H9 (cell line): ENCODE results near the gene NFS1. TPM values are rescaled to one million over a fixed set of nuclear protein-coding genes. Genes with fewer than 3 reads are reported as not detected.

Source experiments
- DNase-seq: peaks from one replicate; pipeline ENCODE4 v3.0.0-alpha.2; 2017
- H2AFZ ChIP-seq: one replicate; pipeline ENCODE4 v1.6.1; 2013; ENCODE audit warnings: mild to moderate bottlenecking, low read length, control low read depth, moderate library complexity
- H2AK5ac ChIP-seq: 2 replicates; pipeline ENCODE4 v1.6.1; 2013; ENCODE audit warnings: low read length, control low read depth, mixed read lengths; ENCODE audit not compliant: insufficient read length
- H2BK120ac ChIP-seq: one replicate; pipeline ENCODE4 v1.6.1; 2013; ENCODE audit warnings: low read depth, mild to moderate bottlenecking, low read length, control low read depth, inconsistent platforms; ENCODE audit not compliant: poor library complexity, severe bottlenecking
- H2BK12ac ChIP-seq: 2 replicates; pipeline ENCODE4 v1.6.1; 2013; ENCODE audit warnings: low read length, control low read depth, mixed read lengths, low read depth; ENCODE audit not compliant: insufficient read length
- H2BK15ac ChIP-seq: 2 replicates; pipeline ENCODE4 v1.6.1; 2013; ENCODE audit warnings: low read depth, low read length, control low read depth
- H2BK20ac ChIP-seq: one replicate; pipeline ENCODE4 v1.6.1; 2013; ENCODE audit warnings: low read depth, mild to moderate bottlenecking, low read length, control low read depth, inconsistent platforms; ENCODE audit not compliant: poor library complexity, severe bottlenecking
- H2BK5ac ChIP-seq: 2 replicates; pipeline ENCODE4 v1.6.1; 2013; ENCODE audit warnings: low read length, control low read depth, mixed read lengths; ENCODE audit not compliant: insufficient read length
- H3K14ac ChIP-seq: 2 replicates; pipeline ENCODE4 v1.6.1; 2013; ENCODE audit warnings: low read length, control low read depth; ENCODE audit not compliant: insufficient read depth
- H3K18ac ChIP-seq: 2 replicates; pipeline ENCODE4 v1.6.1; 2013; ENCODE audit warnings: low read depth, mild to moderate bottlenecking, mixed read lengths, low read length, control low read depth; ENCODE audit not compliant: insufficient read length
- H3K23ac ChIP-seq: 2 replicates; pipeline ENCODE4 v1.6.1; 2013; ENCODE audit warnings: low read length, control low read depth, mixed read lengths, low read depth; ENCODE audit not compliant: insufficient read length
- H3K23me2 ChIP-seq: 2 replicates; pipeline ENCODE4 v1.6.1; 2013; ENCODE audit warnings: low read depth, mild to moderate bottlenecking, mixed read lengths, low read length, control low read depth; ENCODE audit not compliant: insufficient read length, poor library complexity, severe bottlenecking
- H3K27ac ChIP-seq: 2 replicates; pipeline ENCODE4 v1.5.1; 2013; ENCODE audit warnings: low read length, control low read depth, mixed read lengths, low read depth; ENCODE audit not compliant: insufficient read length
- H3K27me3 ChIP-seq: 2 replicates; pipeline ENCODE4 v1.6.1; 2013; ENCODE audit warnings: low read length, control low read depth, inconsistent platforms; ENCODE audit not compliant: insufficient read depth
- H3K4ac ChIP-seq: 2 replicates; pipeline ENCODE4 v1.6.1; 2013; ENCODE audit warnings: low read depth, mild to moderate bottlenecking, control low read depth, inconsistent platforms, low read length, moderate library complexity
- H3K4me1 ChIP-seq: 2 replicates; pipeline ENCODE4 v1.6.1; 2013; ENCODE audit warnings: low read length, control low read depth, inconsistent platforms; ENCODE audit not compliant: insufficient read depth
- H3K4me2 ChIP-seq: 2 replicates; pipeline ENCODE4 v1.6.1; 2013; ENCODE audit warnings: low read length, control low read depth, mixed read lengths; ENCODE audit not compliant: insufficient read length, insufficient read depth
- H3K56ac ChIP-seq: 2 replicates; pipeline ENCODE4 v1.6.1; 2013; ENCODE audit warnings: low read depth, mild to moderate bottlenecking, mixed read lengths, low read length, control low read depth; ENCODE audit not compliant: insufficient read length
- H3K79me1 ChIP-seq: 2 replicates; pipeline ENCODE4 v1.6.1; 2013; ENCODE audit warnings: low read depth, mild to moderate bottlenecking, moderate library complexity, low read length, control low read depth, inconsistent platforms; ENCODE audit not compliant: insufficient read depth, poor library complexity, severe bottlenecking
- H3K79me2 ChIP-seq: 2 replicates; pipeline ENCODE4 v1.6.1; 2013; ENCODE audit warnings: low read length, control low read depth, inconsistent platforms; ENCODE audit not compliant: insufficient read depth
- H3K9ac ChIP-seq: 2 replicates; pipeline ENCODE4 v1.6.1; 2013; ENCODE audit warnings: low read length, control low read depth, mixed read lengths; ENCODE audit not compliant: insufficient read length; ENCODE audit errors: extremely low read depth
- H3K9me3 ChIP-seq: one replicate; pipeline ENCODE4 v1.6.1; 2013; ENCODE audit warnings: low read depth, low read length, inconsistent platforms; ENCODE audit not compliant: control insufficient read depth
- H3T11ph ChIP-seq: one replicate; pipeline ENCODE4 v1.6.1; 2013; ENCODE audit warnings: mild to moderate bottlenecking, low read length, control low read depth, inconsistent platforms
- H4K20me1 ChIP-seq: one replicate; pipeline ENCODE4 v1.6.1; 2013; ENCODE audit not compliant: control insufficient read depth, insufficient read length, insufficient read depth
- H4K5ac ChIP-seq: 2 replicates; pipeline ENCODE4 v1.6.1; 2013; ENCODE audit warnings: low read depth, mild to moderate bottlenecking, mixed read lengths, low read length, control low read depth; ENCODE audit not compliant: insufficient read length
- H4K8ac ChIP-seq: replicated peaks from 2 replicates; pipeline ENCODE4 v1.6.1; 2013; ENCODE audit warnings: low read length, control low read depth, mixed read lengths, low read depth; ENCODE audit not compliant: insufficient read length
- H4K91ac ChIP-seq: 2 replicates; pipeline ENCODE4 v1.6.1; 2013; ENCODE audit warnings: low read depth, mild to moderate bottlenecking, moderate library complexity, mixed read lengths, low read length, control low read depth; ENCODE audit not compliant: insufficient read length
- H3K27ac Mint-ChIP-seq, 3 experiments: 2 replicates in 2 of 3; 3 replicates in 1 of 3; pipeline ENCODE4 v1.8.0; 2020 to 2021; ENCODE audit warnings: mixed read lengths in 3 of 3, mild to moderate bottlenecking in 1 of 3, moderate library complexity in 1 of 3
- H3K27me3 Mint-ChIP-seq: 2 replicates; pipeline ENCODE4 v1.8.0; 2021; ENCODE audit warnings: low read depth, mild to moderate bottlenecking, moderate library complexity, mixed read lengths
- H3K36me3 Mint-ChIP-seq, 3 experiments: 2 replicates in 2 of 3; 3 replicates in 1 of 3; pipeline ENCODE4 v1.8.0; 2020 to 2021; ENCODE audit warnings: low read depth in 3 of 3, mixed read lengths in 3 of 3; ENCODE audit not compliant: insufficient read depth in 1 of 3
- H3K4me1 Mint-ChIP-seq, 2 experiments: 2 replicates each; pipeline ENCODE4 v1.8.0; 2020; ENCODE audit warnings: mixed read lengths in 2 of 2
- H3K4me3 Mint-ChIP-seq, 2 experiments: 2 replicates in 1 of 2; 3 replicates in 1 of 2; pipeline ENCODE4 v1.8.0; 2020 to 2021; ENCODE audit warnings: mild to moderate bottlenecking in 2 of 2, mixed read lengths in 2 of 2, moderate library complexity in 1 of 2
- H3K9me3 Mint-ChIP-seq, 2 experiments: 2 replicates in 1 of 2; 3 replicates in 1 of 2; pipeline ENCODE4 v1.8.0; 2020; ENCODE audit warnings: mild to moderate bottlenecking in 2 of 2, mixed read lengths in 2 of 2, moderate library complexity in 1 of 2
- WGBS: extraction: QIAGEN DNeasy Blood & Tissue Kit; methylation state at CpG from one replicate; pipeline ENCODE4 v1.1.7; 2013; ENCODE audit warnings: missing lambda C conversion rate, low lambda C conversion rate, mixed read lengths; ENCODE audit not compliant: insufficient read length; ENCODE audit errors: extremely low coverage; 5-methylcytosine and 5-hydroxymethylcytosine counted together
- total RNA-seq: library from RNA; stranded (reverse); gene quantifications from 2 replicates; pipeline ENCODE4 v1.2.1, GENCODE V29; 2021
- TF ChIP-seq, protein P1 (sequence below): fragments of 200-600 bp; sonication (generic); conservative IDR thresholded peaks from 3 replicates; pipeline ENCODE4 v1.8.0; 2021; ENCODE audit warnings: antibody characterized with exemption, mild to moderate bottlenecking

Gene NFS1
- total RNA-seq, 1 experiment from 2014 or later, result 26.6 TPM

DNA sequence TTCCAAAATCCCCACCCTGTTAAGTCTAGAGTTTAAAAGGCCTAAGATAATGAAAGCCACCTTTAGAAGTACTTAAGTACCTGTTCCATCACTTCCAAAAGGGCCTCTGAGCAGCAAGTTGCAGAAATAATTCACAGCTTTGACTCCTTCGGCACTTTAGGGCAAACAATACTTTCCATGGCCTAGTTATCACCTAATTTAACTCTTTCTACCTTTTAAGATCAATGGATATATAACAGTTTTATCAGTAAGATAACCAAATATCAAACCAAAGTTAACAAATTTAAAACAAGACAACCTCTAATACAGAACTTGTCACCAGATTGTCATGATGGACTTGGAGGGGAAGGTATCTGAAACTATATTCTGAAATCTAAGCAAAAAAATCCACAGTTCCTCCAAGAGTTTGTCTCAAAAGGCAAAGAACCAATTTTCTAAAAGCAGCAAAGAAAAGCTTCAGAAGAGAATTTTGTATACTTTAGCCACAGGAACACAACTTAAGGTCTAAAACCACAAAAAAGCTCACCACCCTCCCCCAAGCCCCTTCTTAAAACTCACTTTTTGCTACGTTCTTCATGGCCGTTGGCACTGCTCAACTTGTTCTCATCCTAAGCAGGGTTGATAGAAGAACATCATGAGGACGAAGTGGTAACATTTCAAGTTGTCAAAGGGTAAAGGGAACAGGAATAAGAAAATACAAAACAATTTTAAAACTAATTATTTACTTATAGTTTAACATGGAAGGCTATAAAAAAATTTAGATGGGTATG, 39.4 kb upstream of the NFS1 start:
- Histone ChIP-seq H4K91ac (no peak overlapping the region), H2BK15ac (no peak overlapping the region), H3K23ac (no peak overlapping the region), H3K79me1 (peaks cover 5% of the 10 kb centered on the region), H3K79me2 (peaks cover 41% of the 10 kb centered on the region), H2AK5ac (no peak overlapping the region), H3K23me2 (peaks cover 4% of the 10 kb centered on the region), H4K20me1 (no peaks in the 10 kb centered on the region), H2BK20ac (no peak overlapping the region), H3T11ph (no peak overlapping the region), H3K27me3 (no peaks in the 10 kb centered on the region), H3K9ac (no peak overlapping the region), H4K5ac (no peak overlapping the region), H3K56ac (no peak overlapping the region), H2BK120ac (no peak overlapping the region), H4K8ac (no peak overlapping the region), H3K14ac (no peak overlapping the region), H3K4me2 (no peak overlapping the region), H3K4ac (no peak overlapping the region), H3K18ac (no peak overlapping the region), H3K9me3 (no peaks in the 10 kb centered on the region), H2BK12ac (no peak overlapping the region), H3K4me1 (no peaks in the 10 kb centered on the region), H2BK5ac (no peak overlapping the region), H3K27ac (no peak overlapping the region), H2AFZ (no peak overlapping the region)
- WGBS, result no CpG with 5 or more reads among the region's 4 CpGs
- peak overlapping the region; percentile 13 to 43; a peak in 3 of 5 replicates for H3K4me3 Mint-ChIP-seq
- H3K36me3 Mint-ChIP-seq, result peaks cover 56 to 81% (median 78%) of the 10 kb centered on the region in 3 experiments
- peaks cover 26 to 32% of the 10 kb centered on the region in 2 experiments for H3K4me1 Mint-ChIP-seq
- DNase-seq, result no peak
- peak overlapping the region in 1 of 3 experiments; percentile 80; a peak in 2 of 7 replicates for H3K27ac Mint-ChIP-seq
- H3K27me3 Mint-ChIP-seq, result no peaks in the 10 kb centered on the region; the same call in 1 of the 2 replicates
- TF ChIP-seq, protein P1, sequence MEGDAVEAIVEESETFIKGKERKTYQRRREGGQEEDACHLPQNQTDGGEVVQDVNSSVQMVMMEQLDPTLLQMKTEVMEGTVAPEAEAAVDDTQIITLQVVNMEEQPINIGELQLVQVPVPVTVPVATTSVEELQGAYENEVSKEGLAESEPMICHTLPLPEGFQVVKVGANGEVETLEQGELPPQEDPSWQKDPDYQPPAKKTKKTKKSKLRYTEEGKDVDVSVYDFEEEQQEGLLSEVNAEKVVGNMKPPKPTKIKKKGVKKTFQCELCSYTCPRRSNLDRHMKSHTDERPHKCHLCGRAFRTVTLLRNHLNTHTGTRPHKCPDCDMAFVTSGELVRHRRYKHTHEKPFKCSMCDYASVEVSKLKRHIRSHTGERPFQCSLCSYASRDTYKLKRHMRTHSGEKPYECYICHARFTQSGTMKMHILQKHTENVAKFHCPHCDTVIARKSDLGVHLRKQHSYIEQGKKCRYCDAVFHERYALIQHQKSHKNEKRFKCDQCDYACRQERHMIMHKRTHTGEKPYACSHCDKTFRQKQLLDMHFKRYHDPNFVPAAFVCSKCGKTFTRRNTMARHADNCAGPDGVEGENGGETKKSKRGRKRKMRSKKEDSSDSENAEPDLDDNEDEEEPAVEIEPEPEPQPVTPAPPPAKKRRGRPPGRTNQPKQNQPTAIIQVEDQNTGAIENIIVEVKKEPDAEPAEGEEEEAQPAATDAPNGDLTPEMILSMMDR, result no peak
- H3K9me3 Mint-ChIP-seq, result peaks cover 3 to 6% of the 10 kb centered on the region in 2 experiments; a peak in 4 of 5 replicates
